GM13976 (cell line): ENCODE data around the gene ADD1.
"Not testable (repeated sequence)": the region's sequence is repeated elsewhere in the genome, so short reads cannot be mapped to it uniquely, and the experiment has no call there.

Experiments used
- DNase-seq: peaks from one replicate; pipeline ENCODE4 v3.0.0; 2012; ENCODE audit warnings: low spot score
- in situ Hi-C: fragments of 300-500 bp; cut with MboI; formaldehyde crosslinking; loops from one replicate; pipeline ENCODE4 v1.12.0; 2022; ENCODE audit warnings: low sequenced_read_pairs, mixed read lengths, inconsistent platforms; ENCODE audit not compliant: unreplicated experiment
- TF ChIP-seq, protein P1 (sequence below): IDR thresholded peaks from 2 replicates; pipeline ENCODE4 v1.5.1; 2012; ENCODE audit warnings: borderline replicate concordance, mild to moderate bottlenecking; ENCODE audit not compliant: insufficient read depth; ENCODE audit errors: extremely low read depth, missing control alignments, control extremely low read depth

Gene ADD1

DNA sequence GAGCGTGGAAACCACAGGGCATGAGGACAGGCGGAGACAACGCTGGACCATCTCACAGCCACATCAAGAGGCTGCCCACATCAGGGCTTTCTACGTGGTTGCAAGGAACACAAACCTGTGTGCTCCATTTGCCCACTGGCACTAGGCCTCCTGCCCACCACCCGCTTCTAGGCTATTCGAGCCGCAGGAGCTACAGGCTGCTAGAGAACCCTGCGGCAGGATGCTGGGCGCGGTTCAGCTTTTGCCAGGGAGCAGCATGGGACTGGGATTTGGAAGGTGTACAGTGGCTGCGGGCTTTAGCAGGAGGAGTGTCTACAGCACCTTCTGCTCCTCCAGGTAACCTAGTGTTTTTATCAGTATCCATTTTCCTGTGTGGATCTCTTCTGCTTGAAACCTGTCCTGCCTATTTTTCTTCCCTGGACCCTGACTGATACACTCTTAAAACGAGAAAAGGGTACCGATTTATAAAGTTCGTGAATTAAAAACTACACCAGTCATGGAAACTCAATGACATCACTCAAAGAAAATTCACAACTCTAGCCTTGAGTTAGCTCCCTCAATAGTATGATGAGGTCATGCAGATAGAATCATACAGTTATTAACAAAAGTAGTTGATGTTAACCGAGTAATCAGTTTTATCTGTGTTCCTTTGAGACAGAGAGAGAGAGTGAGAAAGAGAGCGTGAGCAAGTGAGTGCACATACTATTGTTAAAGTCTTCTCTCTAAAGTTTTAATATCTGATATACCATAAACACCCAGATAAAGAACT is 106.8 kb downstream of the ADD1 start:
- TF ChIP-seq, protein P1, sequence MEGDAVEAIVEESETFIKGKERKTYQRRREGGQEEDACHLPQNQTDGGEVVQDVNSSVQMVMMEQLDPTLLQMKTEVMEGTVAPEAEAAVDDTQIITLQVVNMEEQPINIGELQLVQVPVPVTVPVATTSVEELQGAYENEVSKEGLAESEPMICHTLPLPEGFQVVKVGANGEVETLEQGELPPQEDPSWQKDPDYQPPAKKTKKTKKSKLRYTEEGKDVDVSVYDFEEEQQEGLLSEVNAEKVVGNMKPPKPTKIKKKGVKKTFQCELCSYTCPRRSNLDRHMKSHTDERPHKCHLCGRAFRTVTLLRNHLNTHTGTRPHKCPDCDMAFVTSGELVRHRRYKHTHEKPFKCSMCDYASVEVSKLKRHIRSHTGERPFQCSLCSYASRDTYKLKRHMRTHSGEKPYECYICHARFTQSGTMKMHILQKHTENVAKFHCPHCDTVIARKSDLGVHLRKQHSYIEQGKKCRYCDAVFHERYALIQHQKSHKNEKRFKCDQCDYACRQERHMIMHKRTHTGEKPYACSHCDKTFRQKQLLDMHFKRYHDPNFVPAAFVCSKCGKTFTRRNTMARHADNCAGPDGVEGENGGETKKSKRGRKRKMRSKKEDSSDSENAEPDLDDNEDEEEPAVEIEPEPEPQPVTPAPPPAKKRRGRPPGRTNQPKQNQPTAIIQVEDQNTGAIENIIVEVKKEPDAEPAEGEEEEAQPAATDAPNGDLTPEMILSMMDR, result no peak
- DNase-seq, result no peak
- in situ Hi-C loops, result no loop called here

DNA sequence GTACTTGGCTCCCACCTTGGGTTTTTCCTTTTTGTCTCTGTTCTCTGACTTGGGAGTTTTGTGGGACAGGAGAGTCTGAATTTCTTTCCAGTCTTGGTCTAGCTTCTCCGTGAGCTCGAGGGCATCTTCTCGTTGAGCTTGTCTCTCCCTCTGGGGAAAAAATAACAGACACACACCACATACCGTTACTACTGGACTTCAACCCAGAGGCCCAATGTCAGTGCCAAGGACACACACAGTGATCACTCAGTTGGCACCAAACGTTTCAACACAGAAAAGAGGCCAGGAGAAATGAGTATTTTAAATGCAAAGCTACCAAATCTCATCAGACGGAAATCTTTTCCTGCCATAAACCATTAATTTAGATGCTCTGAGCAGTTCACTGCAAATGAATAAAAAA is 109.9 kb downstream of the ADD1 start:
- DNase-seq, result no peak
- TF ChIP-seq, protein P1, result no peak
- in situ Hi-C loops, result no loop called here

DNA sequence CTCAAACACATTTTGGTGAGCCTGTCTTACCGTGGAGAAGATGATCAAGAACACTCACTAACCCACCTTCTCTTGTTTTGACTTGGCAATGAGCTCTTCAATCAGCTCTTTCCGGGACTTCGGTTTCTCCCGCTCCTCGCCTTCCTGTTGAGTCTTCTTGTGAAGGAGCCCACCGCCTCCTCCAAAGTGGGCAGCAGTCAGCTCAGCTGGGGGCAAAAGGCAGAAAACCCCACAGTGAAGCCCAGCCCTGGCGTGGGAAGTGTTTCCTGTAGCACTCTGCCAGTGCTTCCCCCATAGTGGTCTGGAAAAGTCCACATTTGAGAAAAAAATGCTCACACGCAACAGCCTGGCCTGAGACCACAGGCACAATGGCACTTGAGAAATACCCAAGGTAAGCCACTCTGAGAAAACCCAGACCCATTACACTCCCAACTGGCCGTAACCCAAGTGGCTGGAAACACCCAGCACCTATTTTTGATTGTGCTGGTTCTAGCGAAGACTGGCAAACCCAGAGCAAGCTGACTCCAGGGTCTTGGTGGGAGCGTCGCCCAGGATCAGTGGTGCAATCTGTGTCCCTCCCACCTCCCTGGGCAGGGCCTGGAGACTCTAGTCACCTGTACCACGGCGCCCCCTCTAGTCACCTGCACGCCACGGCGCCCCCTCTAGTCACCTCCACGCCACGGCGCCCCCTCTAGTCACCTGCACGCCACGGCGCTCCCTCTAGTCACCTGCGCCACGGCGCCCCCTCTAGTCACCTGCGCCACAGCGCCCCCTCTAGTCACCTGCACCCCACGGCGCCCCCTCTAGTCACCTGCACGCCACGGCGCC is 110.9 kb downstream of the ADD1 start:
- peak; percentile 71 for DNase-seq
- in situ Hi-C loops, result no loop called here
- TF ChIP-seq, protein P1, result peak; percentile 53

DNA sequence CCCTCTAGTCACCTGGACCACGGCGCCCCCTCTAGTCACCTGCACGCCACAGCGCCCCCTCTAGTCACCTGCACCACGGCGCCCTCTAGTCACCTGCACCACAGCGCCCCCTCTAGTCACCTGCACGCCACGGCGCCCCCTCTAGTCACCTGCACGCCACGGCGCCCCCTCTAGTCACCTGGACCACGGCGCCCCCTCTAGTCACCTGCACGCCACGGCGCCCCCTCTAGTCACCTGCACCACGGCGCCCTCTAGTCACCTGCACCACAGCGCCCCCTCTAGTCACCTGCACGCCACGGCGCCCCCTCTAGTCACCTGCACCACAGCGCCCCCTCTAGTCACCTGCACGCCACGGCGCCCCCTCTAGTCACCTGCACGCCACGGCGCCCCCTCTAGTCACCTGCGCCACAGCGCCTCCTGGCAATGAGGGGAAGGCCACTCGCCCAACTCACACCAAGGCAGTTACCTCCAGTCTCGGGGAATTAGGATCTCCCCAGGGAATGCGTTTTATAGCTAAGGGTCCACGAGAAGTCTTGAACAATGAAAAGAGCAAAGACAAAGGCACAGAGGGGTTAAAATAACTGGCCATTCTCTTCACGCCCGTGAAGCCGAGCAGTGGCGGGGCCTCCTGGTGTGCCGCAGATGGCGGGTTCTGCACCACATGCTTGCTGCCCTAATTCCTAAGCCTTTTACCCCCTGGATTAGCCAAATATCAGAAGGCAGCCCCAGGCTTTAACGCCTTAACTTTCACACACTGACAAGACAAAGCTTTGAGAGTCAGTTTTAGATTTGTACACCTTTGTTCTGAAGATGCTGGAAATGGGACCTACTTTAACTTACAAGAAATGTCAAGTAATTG is 111.8 kb downstream of the ADD1 start:
- in situ Hi-C loops, DNase-seq: not testable (repeated sequence)
- TF ChIP-seq, protein P1, result peak; percentile 6

DNA sequence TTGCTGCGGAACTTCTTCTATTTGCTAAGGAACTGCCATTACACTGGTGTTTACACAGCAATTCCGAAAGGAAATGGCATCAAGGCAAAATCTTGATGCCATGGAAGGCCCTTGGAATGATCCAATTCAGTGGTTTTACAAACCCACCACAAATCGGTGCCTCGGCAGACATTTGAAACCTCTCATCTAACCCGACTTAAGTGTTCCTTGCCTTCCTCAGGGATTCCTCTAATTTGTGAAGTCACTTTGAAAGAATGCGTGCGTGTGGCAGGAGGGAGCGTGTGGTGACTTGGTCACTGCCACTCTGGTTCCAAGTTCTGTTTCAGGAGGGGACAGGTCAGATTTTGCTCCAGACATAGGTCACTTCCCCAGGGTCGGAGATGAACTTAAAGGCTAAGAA is 114.8 kb downstream of the ADD1 start:
- TF ChIP-seq, protein P1, result no peak
- no peak for DNase-seq
- in situ Hi-C loops, result no loop called here

DNA sequence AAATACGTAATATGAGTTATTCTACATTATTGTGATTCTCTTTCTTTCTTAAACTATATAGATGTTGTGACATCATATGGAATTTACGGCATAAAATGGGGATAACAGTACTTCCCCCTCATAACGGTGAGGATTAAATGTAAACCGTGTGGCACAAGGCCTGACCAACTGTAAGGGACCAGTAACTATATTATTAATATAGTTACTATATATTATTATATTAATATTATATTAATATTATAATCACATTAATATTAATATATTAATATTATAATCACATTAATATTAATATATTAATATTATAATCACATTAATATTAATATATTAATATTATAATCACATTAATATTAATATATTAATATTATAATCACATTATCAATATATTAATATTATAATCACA is 116.8 kb downstream of the ADD1 start:
- DNase-seq, in situ Hi-C loops: not testable (repeated sequence)
